HCT116 (cell line): ENCODE results near the gene SLC24A3. TPM values are rescaled to one million over a fixed set of nuclear protein-coding genes. Genes with fewer than 3 reads are reported as not detected.

Experiments
- ATAC-seq: fragments of 200-7000 bp; cut with Tn5 transposase; 2 replicates; pipeline ENCODE4 v1.9.1; 2020; ENCODE audit warnings: mild to moderate bottlenecking, moderate library complexity
- BruUV-seq: library from RNA; stranded (reverse); fragments of 400-500 nt; replicated peaks from 2 replicates; lab custom pipeline; 2021; lab: Mats Ljungman, UMichigan
- CTCF ChIA-PET: fragments of 300-600 bp; sonication (Branson Sonifier 250); formaldehyde crosslinking; loops from one replicate; lab custom pipeline; 2021; ENCODE audit warnings: antibody characterized with exemption; lab: Charles Lee
- POLR2A ChIA-PET: fragments of 300-600, 350-600 bp; sonication (Branson Sonifier 250); formaldehyde crosslinking; loops from one replicate; lab custom pipeline; 2021; ENCODE audit warnings: antibody characterized with exemption; lab: Charles Lee
- RAD21 ChIA-PET, 2 experiments: fragments of 300-600 bp; sonication (Branson Sonifier 250); formaldehyde crosslinking; loops; one replicate each; lab custom pipeline; 2023; ENCODE audit warnings: low total read pairs in 2 of 2; ENCODE audit not compliant: uncharacterized antibody in 2 of 2, unreplicated experiment in 2 of 2, low non-redundant PET in 1 of 2; lab: Charles Lee
- DNase-seq: peaks from one replicate; pipeline ENCODE4 v3.0.0-alpha.2; 2010; ENCODE audit warnings: low read depth, low spot score
- H2AFZ ChIP-seq: fragments of 200-600 bp; shearing (Covaris generic), sonication (generic); 2 replicates; pipeline ENCODE4 v1.6.1; 2017; ENCODE audit warnings: low read depth, mixed run types, mixed read lengths, antibody characterized with exemption, low read length; ENCODE audit not compliant: poor library complexity, severe bottlenecking
- H3K27ac ChIP-seq: 2 replicates; pipeline ENCODE4 v1.5.1; 2012; ENCODE audit warnings: low read depth, low read length
- H3K27me3 ChIP-seq: fragments of 200-600 bp; sonication (generic); 2 replicates; pipeline ENCODE4 v1.6.1; 2016; ENCODE audit warnings: mixed run types, low read length, mixed read lengths; ENCODE audit not compliant: insufficient read depth
- H3K36me3 ChIP-seq, 2 experiments: fragments of 200-500 bp in 1 of 2; fragments of 200-600 bp in 1 of 2; sonication (Bioruptor generic) in 1 of 2; sonication (generic) in 1 of 2; 2 replicates each; pipeline versions ENCODE4 v1.5.1 to v1.6.1; 2014 to 2016; ENCODE audit warnings: low read length in 2 of 2, inconsistent platforms in 1 of 2, mixed read lengths in 1 of 2, mixed run types in 1 of 2; ENCODE audit not compliant: insufficient read depth in 2 of 2, control insufficient read depth in 1 of 2
- H3K4me1 ChIP-seq, 2 experiments: fragments of 200-600 bp in 1 of 2; sonication (generic) in 1 of 2; 2 replicates each; pipeline versions ENCODE4 v1.5.1 to v1.6.1; 2012 to 2017; ENCODE audit warnings: low read length in 2 of 2, inconsistent platforms in 1 of 2, mild to moderate bottlenecking in 1 of 2, mixed read lengths in 1 of 2, mixed run types in 1 of 2, moderate library complexity in 1 of 2; ENCODE audit not compliant: insufficient read depth in 2 of 2, control insufficient read depth in 1 of 2
- H3K4me2 ChIP-seq: fragments of 200-600 bp; sonication (generic); 2 replicates; pipeline ENCODE4 v1.6.1; 2017; ENCODE audit warnings: mixed run types, low read length, mixed read lengths
- H3K4me3 ChIP-seq, 2 experiments: fragments of 200-600 bp in 1 of 2; sonication (generic) in 1 of 2; replicated peaks in 1 of 2; 2 replicates each; pipeline ENCODE4 v1.5.1; 2011 to 2016; ENCODE audit warnings: low read length in 2 of 2, control low read depth in 1 of 2, low read depth in 1 of 2, mild to moderate bottlenecking in 1 of 2, mixed read lengths in 1 of 2, mixed run types in 1 of 2
- H3K79me2 ChIP-seq: fragments of 200-600 bp; sonication (generic); 2 replicates; pipeline ENCODE4 v1.6.1; 2017; ENCODE audit warnings: mild to moderate bottlenecking, mixed run types, low read length, moderate library complexity, mixed read lengths; ENCODE audit not compliant: insufficient read depth
- H3K9ac ChIP-seq: fragments of 200-600 bp; sonication (generic); 2 replicates; pipeline ENCODE4 v1.6.1; 2016; ENCODE audit warnings: low read length, mixed read lengths
- H3K9me2 ChIP-seq: fragments of 200-600 bp; sonication (generic), shearing (Covaris generic); 2 replicates; pipeline ENCODE4 v1.6.1; 2017; ENCODE audit warnings: mixed run types, mild to moderate bottlenecking, moderate library complexity; ENCODE audit not compliant: insufficient read depth
- H3K9me3 ChIP-seq, 2 experiments: fragments of 200-500 bp in 1 of 2; fragments of 200-600 bp in 1 of 2; sonication (Bioruptor generic) in 1 of 2; sonication (generic) in 1 of 2; 2 replicates each; pipeline ENCODE4 v1.6.1; 2014 to 2017; ENCODE audit warnings: low read length in 2 of 2, mixed read lengths in 2 of 2, inconsistent platforms in 1 of 2, low read depth in 1 of 2, mild to moderate bottlenecking in 1 of 2, mixed run types in 1 of 2, moderate library complexity in 1 of 2; ENCODE audit not compliant: control insufficient read depth in 1 of 2, insufficient read depth in 1 of 2
- H4K20me1 ChIP-seq: fragments of 200-600 bp; sonication (generic), shearing (Covaris generic); 2 replicates; pipeline ENCODE4 v1.6.1; 2017; ENCODE audit warnings: mixed run types, mild to moderate bottlenecking, moderate library complexity; ENCODE audit not compliant: insufficient read depth
- ATF3 ChIP-seq: IDR thresholded peaks from 2 replicates; pipeline ENCODE4 v1.6.1; 2012
- CBX3 ChIP-seq: IDR thresholded peaks from 2 replicates; pipeline ENCODE4 v1.6.1; 2012; ENCODE audit warnings: low read depth
- FOSL1 ChIP-seq: IDR thresholded peaks from 2 replicates; pipeline ENCODE4 v1.6.1; 2012; ENCODE audit warnings: low read depth
- MAX ChIP-seq: IDR thresholded peaks from 2 replicates; pipeline ENCODE4 v1.6.1; 2012
- RAD21 ChIP-seq: IDR thresholded peaks from 2 replicates; pipeline ENCODE4 v1.6.1; 2012; ENCODE audit warnings: low read depth, mild to moderate bottlenecking
- SRF ChIP-seq: IDR thresholded peaks from 2 replicates; pipeline ENCODE4 v1.6.1; 2012; ENCODE audit warnings: low read depth
- YY1 ChIP-seq: IDR thresholded peaks from 2 replicates; pipeline ENCODE4 v1.6.1; 2011; ENCODE audit warnings: low read length, low read depth, moderate library complexity, mild to moderate bottlenecking; ENCODE audit not compliant: insufficient replicate concordance; ENCODE audit errors: extremely low read depth
- ZFX ChIP-seq: fragments of 450-650 bp; IDR thresholded peaks from 2 replicates; pipeline ENCODE4 v1.6.1; 2017
- intact Hi-C: fragments of 100-400 bp; cut with micrococcal nuclease; formaldehyde crosslinking; loops from 2 replicates; pipeline ENCODE4 v1.10.0; 2022
- total RNA-seq: library from RNA; stranded (reverse); gene quantifications from one replicate; pipeline ENCODE4 v1.2.1, GENCODE V29; 2021; ENCODE audit not compliant: unreplicated experiment

Gene SLC24A3
- total RNA-seq, 1 experiment from 2014 or later: not detected

GRCh38 chr20:19249106-19249879, 36.9 kb downstream of the SLC24A3 start (continued):
- no peak for TF ChIP-seq CBX3
- no peak for TF ChIP-seq FOSL1

GRCh38 chr20:19250346-19250745, 37.9 kb downstream of the SLC24A3 start:
- CTCF ChIA-PET: no interaction called here
- ATAC-seq: no peak

More at GRCh38 chr20:19250346-19250745, 37.9 kb downstream of the SLC24A3 start:
- TF ChIP-seq SRF: no peak
- TF ChIP-seq RAD21: no peak
- no peak for TF ChIP-seq ATF3
- TF ChIP-seq ZFX: no peak
- no peak for TF ChIP-seq FOSL1
- no peak for TF ChIP-seq YY1
- no peak for TF ChIP-seq MAX
- TF ChIP-seq, all 23 proteins: peak for 0
- no TSS peak for BruUV-seq
- H3K9ac ChIP-seq: no peak overlapping the region
- H3K27ac ChIP-seq: no peak overlapping the region
- no peaks in the 10 kb centered on the region for H3K36me3 ChIP-seq
- ChIA-PET POLR2A (no interaction called here), RAD21 (no interaction called here)
- no peaks in the 10 kb centered on the region for H3K27me3 ChIP-seq
- H3K9me2 ChIP-seq: no peaks in the 10 kb centered on the region
- H4K20me1 ChIP-seq: no peaks in the 10 kb centered on the region
- H2AFZ ChIP-seq: no peak overlapping the region
- intact Hi-C loops: no loop called here
- no peak for DNase-seq
- H3K79me2 ChIP-seq: no peaks in the 10 kb centered on the region
- H3K9me3 ChIP-seq: no peaks in the 10 kb centered on the region; a peak in 1 of 4 replicates
- no peak overlapping the region for H3K4me3 ChIP-seq
- no peak overlapping the region for H3K4me2 ChIP-seq
- H3K4me1 ChIP-seq: no peaks in the 10 kb centered on the region
